Neural cell (in vitro differentiated cells): ENCODE data around the gene LGI4. TPM values are rescaled to one million over a fixed set of nuclear protein-coding genes. Genes with fewer than 3 reads are reported as not detected.

Source experiments
- H2AFZ ChIP-seq: fragments of 200-600, 300-800 bp; sonication (generic), shearing (Covaris generic); 2 replicates; pipeline ENCODE4 v1.6.0; 2014; ENCODE audit warnings: low read depth, mild to moderate bottlenecking, antibody characterized with exemption, low read length, moderate library complexity
- H3F3A ChIP-seq: fragments of 200-600 bp; shearing (Covaris generic); 2 replicates; pipeline ENCODE4 v1.6.1; 2016; ENCODE audit warnings: mild to moderate bottlenecking, moderate library complexity, mixed read lengths, antibody characterized with exemption, low read length; ENCODE audit not compliant: insufficient read depth, poor library complexity, severe bottlenecking
- H3K27ac ChIP-seq: fragments of 200-600, 300-800 bp; sonication (generic), shearing (Covaris generic); 2 replicates; pipeline ENCODE4 v1.5.1; 2014; ENCODE audit warnings: mild to moderate bottlenecking, low read length, moderate library complexity
- H3K27me3 ChIP-seq: fragments of 300-800, 200-600 bp; sonication (generic), shearing (Covaris generic); 2 replicates; pipeline ENCODE4 v1.6.0; 2014; ENCODE audit warnings: mild to moderate bottlenecking, low read depth, low read length, moderate library complexity; ENCODE audit not compliant: insufficient read depth
- H3K36me3 ChIP-seq: fragments of 300-800, 200-600 bp; sonication (generic), shearing (Covaris generic); 2 replicates; pipeline ENCODE4 v1.5.1; 2014; ENCODE audit warnings: mild to moderate bottlenecking, antibody characterized with exemption, low read length, moderate library complexity; ENCODE audit not compliant: insufficient read depth
- H3K4me2 ChIP-seq: fragments of 300-800, 200-600 bp; sonication (generic), shearing (Covaris generic); 2 replicates; pipeline ENCODE4 v1.6.0; 2014; ENCODE audit warnings: mild to moderate bottlenecking, low read length
- H3K4me3 ChIP-seq: fragments of 300-800, 200-600 bp; sonication (generic), shearing (Covaris generic); 2 replicates; pipeline ENCODE4 v1.5.1; 2014; ENCODE audit warnings: mild to moderate bottlenecking, low read length, moderate library complexity
- H3K79me2 ChIP-seq: fragments of 200-600 bp; shearing (Covaris generic); replicated peaks from 2 replicates; pipeline ENCODE4 v1.6.0; 2014; ENCODE audit warnings: mild to moderate bottlenecking, low read length, moderate library complexity; ENCODE audit not compliant: insufficient read depth
- H3K9ac ChIP-seq: fragments of 300-800, 200-600 bp; sonication (generic), shearing (Covaris generic); 2 replicates; pipeline ENCODE4 v1.6.1; 2016; ENCODE audit warnings: mild to moderate bottlenecking, low read length, mixed read lengths
- H3K9me2 ChIP-seq: fragments of 200-600 bp; shearing (Covaris generic); 2 replicates; pipeline ENCODE4 v1.6.1; 2016; ENCODE audit warnings: mild to moderate bottlenecking, low read length, mixed read lengths; ENCODE audit not compliant: insufficient read depth
- H3K9me3 ChIP-seq: fragments of 200-600, 300-800 bp; sonication (generic), shearing (Covaris generic); 2 replicates; pipeline ENCODE4 v1.6.1; 2016; ENCODE audit warnings: mild to moderate bottlenecking, mixed run types, low read length, moderate library complexity, mixed read lengths
- H4K20me1 ChIP-seq: fragments of 200-600 bp; shearing (Covaris generic); 2 replicates; pipeline ENCODE4 v1.6.1; 2016; ENCODE audit warnings: mild to moderate bottlenecking, mixed run types; ENCODE audit not compliant: insufficient read depth
- EZH2 ChIP-seq: fragments of 200-600, 300-800 bp; shearing (Covaris generic), sonication (generic); IDR thresholded peaks from 2 replicates; pipeline ENCODE4 v1.6.1; 2014; ENCODE audit warnings: antibody characterized with exemption, low read length, borderline replicate concordance, mild to moderate bottlenecking; ENCODE audit not compliant: insufficient read depth, poor library complexity, severe bottlenecking
- MXI1 ChIP-seq: fragments of 450-650 bp; conservative IDR thresholded peaks from 2 replicates; pipeline ENCODE4 v1.6.1; 2014; ENCODE audit warnings: antibody characterized with exemption, mild to moderate bottlenecking; ENCODE audit not compliant: poor library complexity, severe bottlenecking
- polyA plus RNA-seq: library from polyadenylated mRNA; depleted of rRNA; stranded (reverse); fragments of >200 nt; gene quantifications from 2 replicates; pipeline ENCODE4 v1.2.3, GENCODE V29; 2014
- small RNA-seq, 3 experiments: library from RNA; depleted of rRNA; stranded (forward); fragments of <200 nt; gene quantifications; one replicate each; pipeline ENCODE3, GENCODE V24; 2012
- TF ChIP-seq, protein P1 (sequence below): IDR thresholded peaks from 2 replicates; pipeline ENCODE4 v1.6.1; 2012; ENCODE audit warnings: borderline replicate concordance

The LGI4 gene
- polyA plus RNA-seq, 1 donor from 2014 or later = 0.63 TPM

DNA sequence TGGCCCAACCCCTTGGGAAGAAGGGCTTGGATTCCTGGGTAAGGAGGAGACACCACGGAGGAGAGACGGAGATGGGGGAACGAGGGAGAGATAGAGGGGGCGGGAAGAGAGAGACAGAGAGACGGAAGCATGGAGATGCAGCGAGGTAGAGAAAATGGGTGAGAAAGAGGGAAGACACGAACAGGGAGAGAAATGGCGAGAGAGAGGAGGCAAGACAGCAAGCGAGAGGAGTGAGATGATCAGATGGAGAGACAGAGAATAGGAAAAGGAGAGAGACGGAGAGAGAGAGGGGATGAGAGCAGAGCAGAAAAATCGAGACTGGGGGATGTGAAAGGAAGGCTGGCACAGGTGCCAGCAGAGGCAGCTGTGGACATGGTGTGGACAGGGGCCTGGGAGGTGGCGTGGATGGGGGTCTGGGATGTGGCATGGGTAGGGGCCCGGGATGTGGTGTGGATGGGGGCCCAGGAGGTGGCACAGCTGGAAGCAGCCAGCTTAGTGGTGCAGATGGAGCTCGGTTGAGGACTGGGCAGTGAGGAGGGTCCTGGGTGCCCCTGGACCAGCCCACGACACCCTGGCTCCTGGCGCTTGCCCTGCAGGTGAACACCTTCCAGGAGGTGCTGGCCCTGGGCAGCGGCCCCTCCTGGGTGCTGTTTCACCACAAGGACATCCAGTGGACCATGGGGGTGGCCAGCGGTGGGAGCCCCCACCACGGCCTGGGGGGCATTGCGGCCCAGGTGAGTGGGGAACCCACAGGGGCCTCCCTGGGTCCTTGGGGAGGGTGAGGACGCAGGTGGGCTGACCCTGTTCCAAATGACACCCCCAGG is 59.4 kb downstream of the LGI4 start:
- Histone ChIP-seq H3K27me3 (no peaks in the 10 kb centered on the region), H3K9me2 (no peaks in the 10 kb centered on the region), H3K36me3 (no peaks in the 10 kb centered on the region), H3K9ac (no peak overlapping the region), H3K4me3 (no peak overlapping the region), H3K27ac (no peak overlapping the region), H2AFZ (no peak overlapping the region), H3K4me2 (no peak overlapping the region), H3K79me2 (no peaks in the 10 kb centered on the region), H3K9me3 (no peaks in the 10 kb centered on the region), H4K20me1 (no peaks in the 10 kb centered on the region), H3F3A (no peaks in the 10 kb centered on the region)
- TF ChIP-seq, protein P1, sequence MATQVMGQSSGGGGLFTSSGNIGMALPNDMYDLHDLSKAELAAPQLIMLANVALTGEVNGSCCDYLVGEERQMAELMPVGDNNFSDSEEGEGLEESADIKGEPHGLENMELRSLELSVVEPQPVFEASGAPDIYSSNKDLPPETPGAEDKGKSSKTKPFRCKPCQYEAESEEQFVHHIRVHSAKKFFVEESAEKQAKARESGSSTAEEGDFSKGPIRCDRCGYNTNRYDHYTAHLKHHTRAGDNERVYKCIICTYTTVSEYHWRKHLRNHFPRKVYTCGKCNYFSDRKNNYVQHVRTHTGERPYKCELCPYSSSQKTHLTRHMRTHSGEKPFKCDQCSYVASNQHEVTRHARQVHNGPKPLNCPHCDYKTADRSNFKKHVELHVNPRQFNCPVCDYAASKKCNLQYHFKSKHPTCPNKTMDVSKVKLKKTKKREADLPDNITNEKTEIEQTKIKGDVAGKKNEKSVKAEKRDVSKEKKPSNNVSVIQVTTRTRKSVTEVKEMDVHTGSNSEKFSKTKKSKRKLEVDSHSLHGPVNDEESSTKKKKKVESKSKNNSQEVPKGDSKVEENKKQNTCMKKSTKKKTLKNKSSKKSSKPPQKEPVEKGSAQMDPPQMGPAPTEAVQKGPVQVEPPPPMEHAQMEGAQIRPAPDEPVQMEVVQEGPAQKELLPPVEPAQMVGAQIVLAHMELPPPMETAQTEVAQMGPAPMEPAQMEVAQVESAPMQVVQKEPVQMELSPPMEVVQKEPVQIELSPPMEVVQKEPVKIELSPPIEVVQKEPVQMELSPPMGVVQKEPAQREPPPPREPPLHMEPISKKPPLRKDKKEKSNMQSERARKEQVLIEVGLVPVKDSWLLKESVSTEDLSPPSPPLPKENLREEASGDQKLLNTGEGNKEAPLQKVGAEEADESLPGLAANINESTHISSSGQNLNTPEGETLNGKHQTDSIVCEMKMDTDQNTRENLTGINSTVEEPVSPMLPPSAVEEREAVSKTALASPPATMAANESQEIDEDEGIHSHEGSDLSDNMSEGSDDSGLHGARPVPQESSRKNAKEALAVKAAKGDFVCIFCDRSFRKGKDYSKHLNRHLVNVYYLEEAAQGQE = no peak
- TF ChIP-seq MXI1 (no peak), EZH2 (no peak)

Small RNA genes within 50 kb of the gene (small RNA-seq; reads per million reads assigned to genes)
- gene AC020907.2 = 0 reads per million in 3 experiments

Other genes with a start within 250 kb of the LGI4 start
- 16.3 and 17.6 TPM in 2 replicates for gene ZNF30, start 208.2 kb downstream of the LGI4 start, polyA plus RNA-seq
- 3.7 and 5.7 TPM in 2 replicates for gene ZNF792, start 170.8 kb downstream of the LGI4 start, polyA plus RNA-seq
- gene GRAMD1A, start 134.7 kb downstream of the LGI4 start, polyA plus RNA-seq = 19.0 and 25.8 TPM in 2 replicates
- 1.5 and 3.1 TPM in 2 replicates for gene SCN1B, start 104.6 kb downstream of the LGI4 start, polyA plus RNA-seq
- 0.15 TPM in 1 of 2 replicates, not detected in the other for gene HPN, start 93.3 kb downstream of the LGI4 start, polyA plus RNA-seq
- not detected in 2 replicates for gene FXYD3, start 19.2 kb downstream of the LGI4 start, polyA plus RNA-seq
- not detected in 2 replicates for gene FXYD1, start 3.8 kb upstream of the LGI4 start, polyA plus RNA-seq
- gene FXYD7, start 8.2 kb upstream of the LGI4 start, polyA plus RNA-seq = 35.7 and 37.6 TPM in 2 replicates
- not detected in 2 replicates for gene FXYD5, start 19.7 kb upstream of the LGI4 start, polyA plus RNA-seq
- not detected in 2 replicates for gene FAM187B, start 93.7 kb upstream of the LGI4 start, polyA plus RNA-seq
- gene LSR, start 113.9 kb upstream of the LGI4 start, polyA plus RNA-seq = not detected in 2 replicates
- 104 and 107 TPM in 2 replicates for gene USF2, start 133.9 kb upstream of the LGI4 start, polyA plus RNA-seq
- not detected in 2 replicates for gene HAMP, start 147.5 kb upstream of the LGI4 start, polyA plus RNA-seq
- gene MAG, start 157.1 kb upstream of the LGI4 start, polyA plus RNA-seq = not detected in 2 replicates
- gene CD22, start 194.1 kb upstream of the LGI4 start, polyA plus RNA-seq = not detected in 2 replicates
- gene FFAR1, start 212.8 kb upstream of the LGI4 start, polyA plus RNA-seq = not detected in 2 replicates
- gene FFAR3, start 223.4 kb upstream of the LGI4 start, polyA plus RNA-seq = not detected in 2 replicates
- gene GPR42, start 236.0 kb upstream of the LGI4 start, polyA plus RNA-seq = not detected in 2 replicates